ENCODE data around the gene NCEH1. TPM values are rescaled to one million over a fixed set of nuclear protein-coding genes. Genes with fewer than 3 reads are reported as not detected.

Gene NCEH1
- total and polyA plus RNA-seq, 2 experiments from 2014 or later, result 1.8 to 4.9 TPM

GRCh38 chr3:172641291-172641690 is 69.6 kb downstream of the NCEH1 start (continued):
- TF ChIP-seq, protein P1, sequence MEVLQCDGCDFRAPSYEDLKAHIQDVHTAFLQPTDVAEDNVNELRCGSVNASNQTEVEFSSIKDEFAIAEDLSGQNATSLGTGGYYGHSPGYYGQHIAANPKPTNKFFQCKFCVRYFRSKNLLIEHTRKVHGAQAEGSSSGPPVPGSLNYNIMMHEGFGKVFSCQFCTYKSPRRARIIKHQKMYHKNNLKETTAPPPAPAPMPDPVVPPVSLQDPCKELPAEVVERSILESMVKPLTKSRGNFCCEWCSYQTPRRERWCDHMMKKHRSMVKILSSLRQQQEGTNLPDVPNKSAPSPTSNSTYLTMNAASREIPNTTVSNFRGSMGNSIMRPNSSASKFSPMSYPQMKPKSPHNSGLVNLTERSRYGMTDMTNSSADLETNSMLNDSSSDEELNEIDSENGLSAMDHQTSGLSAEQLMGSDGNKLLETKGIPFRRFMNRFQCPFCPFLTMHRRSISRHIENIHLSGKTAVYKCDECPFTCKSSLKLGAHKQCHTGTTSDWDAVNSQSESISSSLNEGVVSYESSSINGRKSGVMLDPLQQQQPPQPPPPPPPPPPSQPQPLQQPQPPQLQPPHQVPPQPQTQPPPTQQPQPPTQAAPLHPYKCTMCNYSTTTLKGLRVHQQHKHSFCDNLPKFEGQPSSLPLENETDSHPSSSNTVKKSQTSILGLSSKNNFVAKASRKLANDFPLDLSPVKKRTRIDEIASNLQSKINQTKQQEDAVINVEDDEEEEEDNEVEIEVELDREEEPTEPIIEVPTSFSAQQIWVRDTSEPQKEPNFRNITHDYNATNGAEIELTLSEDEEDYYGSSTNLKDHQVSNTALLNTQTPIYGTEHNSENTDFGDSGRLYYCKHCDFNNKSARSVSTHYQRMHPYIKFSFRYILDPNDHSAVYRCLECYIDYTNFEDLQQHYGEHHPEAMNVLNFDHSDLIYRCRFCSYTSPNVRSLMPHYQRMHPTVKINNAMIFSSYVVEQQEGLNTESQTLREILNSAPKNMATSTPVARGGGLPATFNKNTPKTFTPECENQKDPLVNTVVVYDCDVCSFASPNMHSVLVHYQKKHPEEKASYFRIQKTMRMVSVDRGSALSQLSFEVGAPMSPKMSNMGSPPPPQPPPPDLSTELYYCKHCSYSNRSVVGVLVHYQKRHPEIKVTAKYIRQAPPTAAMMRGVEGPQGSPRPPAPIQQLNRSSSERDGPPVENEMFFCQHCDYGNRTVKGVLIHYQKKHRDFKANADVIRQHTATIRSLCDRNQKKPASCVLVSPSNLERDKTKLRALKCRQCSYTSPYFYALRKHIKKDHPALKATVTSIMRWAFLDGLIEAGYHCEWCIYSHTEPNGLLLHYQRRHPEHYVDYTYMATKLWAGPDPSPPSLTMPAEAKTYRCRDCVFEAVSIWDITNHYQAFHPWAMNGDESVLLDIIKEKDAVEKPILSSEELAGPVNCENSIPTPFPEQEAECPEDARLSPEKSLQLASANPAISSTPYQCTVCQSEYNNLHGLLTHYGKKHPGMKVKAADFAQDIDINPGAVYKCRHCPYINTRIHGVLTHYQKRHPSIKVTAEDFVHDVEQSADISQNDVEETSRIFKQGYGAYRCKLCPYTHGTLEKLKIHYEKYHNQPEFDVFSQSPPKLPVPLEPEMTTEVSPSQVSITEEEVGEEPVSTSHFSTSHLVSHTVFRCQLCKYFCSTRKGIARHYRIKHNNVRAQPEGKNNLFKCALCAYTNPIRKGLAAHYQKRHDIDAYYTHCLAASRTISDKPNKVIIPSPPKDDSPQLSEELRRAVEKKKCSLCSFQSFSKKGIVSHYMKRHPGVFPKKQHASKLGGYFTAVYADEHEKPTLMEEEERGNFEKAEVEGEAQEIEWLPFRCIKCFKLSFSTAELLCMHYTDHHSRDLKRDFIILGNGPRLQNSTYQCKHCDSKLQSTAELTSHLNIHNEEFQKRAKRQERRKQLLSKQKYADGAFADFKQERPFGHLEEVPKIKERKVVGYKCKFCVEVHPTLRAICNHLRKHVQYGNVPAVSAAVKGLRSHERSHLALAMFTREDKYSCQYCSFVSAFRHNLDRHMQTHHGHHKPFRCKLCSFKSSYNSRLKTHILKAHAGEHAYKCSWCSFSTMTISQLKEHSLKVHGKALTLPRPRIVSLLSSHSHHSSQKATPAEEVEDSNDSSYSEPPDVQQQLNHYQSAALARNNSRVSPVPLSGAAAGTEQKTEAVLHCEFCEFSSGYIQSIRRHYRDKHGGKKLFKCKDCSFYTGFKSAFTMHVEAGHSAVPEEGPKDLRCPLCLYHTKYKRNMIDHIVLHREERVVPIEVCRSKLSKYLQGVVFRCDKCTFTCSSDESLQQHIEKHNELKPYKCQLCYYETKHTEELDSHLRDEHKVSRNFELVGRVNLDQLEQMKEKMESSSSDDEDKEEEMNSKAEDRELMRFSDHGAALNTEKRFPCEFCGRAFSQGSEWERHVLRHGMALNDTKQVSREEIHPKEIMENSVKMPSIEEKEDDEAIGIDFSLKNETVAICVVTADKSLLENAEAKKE (CRISPR knock-in tag; IDR thresholded peaks at IDR 0.05), result no peak
- TF ChIP-seq ZNF114 (CRISPR knock-in tag; IDR thresholded peaks at IDR 0.05) (no peak), REST (IDR thresholded peaks at IDR 0.05; ENCODE audit: unreplicated experiment) (no peak), EZH2phosphoT487 (IDR thresholded peaks at IDR 0.05; ENCODE audit: unreplicated experiment) (no peak), POLR2AphosphoS5 (IDR thresholded peaks at IDR 0.05; ENCODE audit: low read depth) (no peak), CREB1 (CRISPR knock-in tag; IDR thresholded peaks at IDR 0.05; ENCODE audit: low read depth) (no peak)

DNA sequence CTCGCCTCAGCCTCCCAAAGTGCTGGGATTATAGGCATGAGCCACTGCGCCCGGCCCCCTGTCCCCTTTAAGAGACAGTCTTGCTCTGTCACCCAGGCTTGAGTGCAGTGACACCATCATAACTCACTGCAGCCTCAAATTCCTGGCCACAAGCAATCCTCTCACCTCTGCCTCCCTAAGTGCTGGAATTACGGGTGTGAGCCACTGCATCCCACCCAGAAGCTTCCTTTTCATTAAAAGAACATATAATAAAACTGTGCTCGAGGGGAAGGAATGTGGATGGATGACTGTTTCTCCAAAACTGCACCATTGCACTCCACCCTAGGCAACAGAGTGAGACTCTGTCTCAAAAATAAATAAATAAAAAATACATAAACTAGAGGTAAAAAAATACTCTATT is 70.1 kb downstream of the NCEH1 start:
- ATAC-seq (no peak), DNase-seq (ENCODE audit: low spot score) (no peak)
- H3K4me1 ChIP-seq (ENCODE audit: insufficient read depth), result no peaks in the 10 kb centered on the region
- no peaks in the 10 kb centered on the region; the same call in 1 of the 2 replicates for H3K9me2 ChIP-seq (ENCODE audit: insufficient read depth)
- no peak overlapping the region for H3K27ac ChIP-seq (ENCODE audit: low read depth)
- no peaks in the 10 kb centered on the region for H3K4me1 Mint-ChIP-seq
- H3K9me3 Mint-ChIP-seq, result no peaks in the 10 kb centered on the region
- H3K36me3 ChIP-seq (ENCODE audit: insufficient read depth), result no peaks in the 10 kb centered on the region
- no peak overlapping the region for H3K4me2 ChIP-seq
- no peaks in the 10 kb centered on the region for H4K20me1 ChIP-seq (replicated peaks; ENCODE audit: insufficient read depth)
- no peaks in the 10 kb centered on the region for H3F3A ChIP-seq (replicated peaks; ENCODE audit: low read depth)
- H3K79me2 ChIP-seq (replicated peaks; ENCODE audit: insufficient read depth), result no peaks in the 10 kb centered on the region
- H3K27ac Mint-ChIP-seq, result no peak overlapping the region
- no peaks in the 10 kb centered on the region for H3K27me3 ChIP-seq (ENCODE audit: insufficient read depth)
- no peak overlapping the region for H3K4me3 ChIP-seq
- no peak overlapping the region for H2AFZ ChIP-seq
- no peak overlapping the region for H3K4me3 Mint-ChIP-seq
- H3K36me3 Mint-ChIP-seq (ENCODE audit: low read depth), result no peaks in the 10 kb centered on the region; the same call in 2 of the 3 replicates
- H3K27me3 Mint-ChIP-seq (ENCODE audit: insufficient read depth, low read depth, poor library complexity), result no peaks in the 10 kb centered on the region
- TF ChIP-seq ZNF331 (CRISPR knock-in tag; IDR thresholded peaks at IDR 0.05; ENCODE audit: low read depth), result no peak
